Left ventricle myocardium inferior (tissue), 1 donor: Measurements from ENCODE around the gene SHC2. TPM values are rescaled to one million over a fixed set of nuclear protein-coding genes. Genes with fewer than 3 reads are reported as not detected.
"Not testable (repeated sequence)": the region's sequence is repeated elsewhere in the genome, so short reads cannot be mapped to it uniquely, and the experiment has no call there.

ENCODE experiments used
- DNase-seq: peaks from one replicate; pipeline ENCODE4 v3.0.0-alpha.2; 2020
- H3K27ac ChIP-seq: fragments of 200-600 bp; replicated peaks from 2 replicates; pipeline ENCODE4 v1.8.0; 2021
- H3K27me3 ChIP-seq: fragments of 200-600 bp; 2 replicates; pipeline ENCODE4 v1.8.0; 2021; ENCODE audit warnings: low read depth
- H3K36me3 ChIP-seq: fragments of 200-600 bp; 2 replicates; pipeline ENCODE4 v1.8.0; 2021
- H3K4me1 ChIP-seq: fragments of 200-600 bp; 2 replicates; pipeline ENCODE4 v1.8.0; 2021
- H3K4me3 ChIP-seq: fragments of 200-600 bp; 2 replicates; pipeline ENCODE4 v1.8.0; 2021; ENCODE audit warnings: mild to moderate bottlenecking, moderate library complexity
- H3K9me3 ChIP-seq: fragments of 200-600 bp; replicated peaks from 2 replicates; pipeline ENCODE4 v1.8.0; 2021
- intact Hi-C: fragments of 100-400 bp; cut with micrococcal nuclease; formaldehyde crosslinking; loops from one replicate; pipeline ENCODE4 v1.11.0; 2022
- total RNA-seq: library from RNA; stranded (reverse); fragmentation: NEBNext Ultra II Directional; extraction: Animal tissue kit (Norgen Biotek cat#: 25700); gene quantifications from one replicate; pipeline ENCODE4 v1.2.1, GENCODE V29; 2021
- TF ChIP-seq, protein P1 (sequence below): fragments of 200-600 bp; IDR thresholded peaks from 2 replicates; pipeline ENCODE4 v1.8.0; 2021; ENCODE audit warnings: antibody characterized with exemption, mild to moderate bottlenecking, borderline replicate concordance
- donor health status: DM: no; HTN: yes; CAD: no; lungs with severe emphysema.

The SHC2 gene
- total RNA-seq, 1 donor from 2014 or later, result 11.3 TPM

DNA sequence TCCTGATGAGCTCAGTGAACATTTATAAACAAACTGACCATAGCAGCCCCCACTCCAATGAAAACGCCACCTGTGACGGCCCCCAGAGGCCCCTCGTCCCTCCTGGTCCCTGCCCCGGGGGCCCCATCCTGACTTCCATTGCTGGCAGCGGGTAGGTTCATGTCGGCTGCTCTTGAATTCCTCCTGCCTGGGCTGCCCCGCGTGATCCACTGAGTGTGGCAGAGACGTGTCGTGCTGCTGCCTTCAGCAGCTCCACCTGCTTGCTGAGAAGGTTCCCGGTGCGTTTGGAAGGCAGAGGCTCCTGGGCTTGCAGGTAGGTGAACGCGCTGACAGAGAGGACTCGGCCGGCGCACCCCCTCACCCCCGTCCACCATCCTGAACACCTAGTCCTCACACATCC, 63.5 kb downstream of the SHC2 start:
- Histone ChIP-seq H3K27ac (no peak overlapping the region), H3K27me3 (peaks cover 40% of the 10 kb centered on the region), H3K4me1 (no peaks in the 10 kb centered on the region), H3K9me3 (no peaks in the 10 kb centered on the region), H3K4me3 (no peak overlapping the region), H3K36me3 (no peaks in the 10 kb centered on the region)
- TF ChIP-seq, protein P1, sequence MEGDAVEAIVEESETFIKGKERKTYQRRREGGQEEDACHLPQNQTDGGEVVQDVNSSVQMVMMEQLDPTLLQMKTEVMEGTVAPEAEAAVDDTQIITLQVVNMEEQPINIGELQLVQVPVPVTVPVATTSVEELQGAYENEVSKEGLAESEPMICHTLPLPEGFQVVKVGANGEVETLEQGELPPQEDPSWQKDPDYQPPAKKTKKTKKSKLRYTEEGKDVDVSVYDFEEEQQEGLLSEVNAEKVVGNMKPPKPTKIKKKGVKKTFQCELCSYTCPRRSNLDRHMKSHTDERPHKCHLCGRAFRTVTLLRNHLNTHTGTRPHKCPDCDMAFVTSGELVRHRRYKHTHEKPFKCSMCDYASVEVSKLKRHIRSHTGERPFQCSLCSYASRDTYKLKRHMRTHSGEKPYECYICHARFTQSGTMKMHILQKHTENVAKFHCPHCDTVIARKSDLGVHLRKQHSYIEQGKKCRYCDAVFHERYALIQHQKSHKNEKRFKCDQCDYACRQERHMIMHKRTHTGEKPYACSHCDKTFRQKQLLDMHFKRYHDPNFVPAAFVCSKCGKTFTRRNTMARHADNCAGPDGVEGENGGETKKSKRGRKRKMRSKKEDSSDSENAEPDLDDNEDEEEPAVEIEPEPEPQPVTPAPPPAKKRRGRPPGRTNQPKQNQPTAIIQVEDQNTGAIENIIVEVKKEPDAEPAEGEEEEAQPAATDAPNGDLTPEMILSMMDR, result no peak
- intact Hi-C loops, result no loop called here
- DNase-seq, result no peak

DNA sequence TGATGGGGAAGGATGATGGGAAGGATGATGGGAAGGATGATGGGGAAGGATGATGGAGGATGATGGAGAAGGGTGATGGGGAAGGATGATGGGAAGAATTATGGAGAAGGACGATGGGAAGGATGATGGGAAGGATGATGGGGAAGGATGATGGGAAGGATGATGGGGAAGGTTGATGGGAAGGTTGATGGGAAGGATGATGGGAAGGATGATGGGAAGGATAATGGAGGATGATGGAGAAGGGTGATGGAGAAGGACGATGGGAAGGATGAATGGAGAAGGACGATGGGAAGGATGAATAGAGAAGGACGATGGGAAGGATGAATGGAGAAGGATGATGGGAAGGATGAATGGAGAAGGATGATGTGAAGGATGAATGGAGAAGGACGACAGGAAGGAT, 65.4 kb downstream of the SHC2 start:
- Histone ChIP-seq H3K9me3 (no peaks in the 10 kb centered on the region), H3K36me3 (no peaks in the 10 kb centered on the region), H3K27me3 (peaks cover 28% of the 10 kb centered on the region), H3K4me1 (no peaks in the 10 kb centered on the region), H3K27ac (no peak overlapping the region), H3K4me3 (no peak overlapping the region)
- intact Hi-C loops, result no loop called here
- TF ChIP-seq, protein P1, result no peak
- DNase-seq, result no peak

DNA sequence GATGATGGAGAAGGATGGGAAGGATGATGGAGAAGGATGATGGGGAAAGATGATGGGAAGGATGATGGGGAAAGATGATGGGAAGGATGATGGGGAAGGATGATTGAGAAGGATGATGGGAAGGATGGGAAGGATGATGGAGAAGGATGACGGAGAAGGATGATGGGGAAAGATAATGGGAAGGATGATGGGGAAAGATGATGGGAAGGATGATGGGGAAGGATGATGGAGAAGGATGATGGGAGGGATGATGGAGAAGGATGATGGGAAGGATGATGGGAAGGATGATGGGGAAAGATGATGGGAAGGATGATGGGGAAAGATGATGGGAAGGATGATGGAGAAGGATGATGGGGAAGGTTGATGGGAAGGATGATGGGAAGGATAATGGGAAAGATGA, 66.0 kb downstream of the SHC2 start:
- peaks cover 34% of the 10 kb centered on the region for H3K27me3 ChIP-seq
- DNase-seq, H3K4me3 ChIP-seq, intact Hi-C loops, H3K9me3 ChIP-seq, H3K36me3 ChIP-seq, H3K27ac ChIP-seq, H3K4me1 ChIP-seq: not testable (repeated sequence)

DNA sequence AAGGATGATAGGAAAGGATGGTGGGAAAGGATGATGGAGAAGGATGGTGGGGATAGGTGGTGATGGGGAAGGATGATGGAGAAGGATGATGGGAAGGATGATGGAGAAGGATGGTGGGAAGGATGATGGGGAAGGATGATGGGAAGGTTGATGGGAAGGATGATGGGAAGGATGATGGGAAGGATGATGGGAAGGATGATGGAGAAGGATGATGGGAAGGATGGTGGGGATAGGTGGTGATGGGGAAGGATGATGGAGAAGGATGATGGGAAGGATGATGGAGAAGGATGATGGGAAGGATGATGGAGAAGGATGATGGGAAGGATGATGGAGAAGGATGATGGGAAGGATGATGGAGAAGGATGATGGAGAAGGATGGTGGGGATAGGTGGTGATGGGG, 67.3 kb downstream of the SHC2 start:
- H3K4me1 ChIP-seq, H3K9me3 ChIP-seq, H3K27ac ChIP-seq, DNase-seq, H3K4me3 ChIP-seq, intact Hi-C loops, H3K36me3 ChIP-seq: not testable (repeated sequence)
- H3K27me3 ChIP-seq, result peaks cover 37% of the 10 kb centered on the region

DNA sequence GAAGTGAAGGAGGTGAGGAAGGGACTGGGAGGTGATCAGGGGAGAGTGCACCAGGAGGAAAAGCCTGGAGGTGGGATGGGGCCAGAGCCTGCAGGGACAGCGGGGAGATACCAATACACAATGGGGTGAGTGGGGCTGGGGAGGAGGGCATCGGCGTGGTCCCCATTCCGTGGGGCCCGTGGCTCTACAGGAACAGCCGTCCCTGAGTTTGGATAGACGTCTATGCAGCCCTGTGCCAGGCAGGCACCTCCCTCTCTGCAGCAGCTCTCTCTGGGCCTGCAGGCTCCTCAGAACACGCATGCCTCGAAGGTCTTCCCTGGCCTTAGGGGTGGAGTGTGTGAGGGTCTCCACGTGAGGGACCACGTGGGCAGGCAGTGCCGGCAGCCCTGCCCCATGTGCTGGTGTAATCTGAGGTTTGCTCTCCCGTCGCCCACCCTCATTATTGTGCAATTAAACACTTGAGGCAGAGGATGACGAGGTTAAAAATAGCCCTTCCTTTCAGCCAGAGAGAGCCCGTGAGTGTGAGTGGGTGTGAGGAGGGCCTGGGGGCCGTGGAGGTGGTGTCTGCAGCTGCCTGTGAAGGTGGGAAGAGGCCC, 68.4 kb downstream of the SHC2 start:
- Histone ChIP-seq H3K27ac (no peak overlapping the region), H3K36me3 (no peaks in the 10 kb centered on the region), H3K27me3 (peaks cover 35% of the 10 kb centered on the region), H3K9me3 (no peaks in the 10 kb centered on the region), H3K4me3 (no peak overlapping the region), H3K4me1 (no peaks in the 10 kb centered on the region)
- no peak for DNase-seq
- TF ChIP-seq, protein P1, result no peak
- intact Hi-C loops, result no loop called here

DNA sequence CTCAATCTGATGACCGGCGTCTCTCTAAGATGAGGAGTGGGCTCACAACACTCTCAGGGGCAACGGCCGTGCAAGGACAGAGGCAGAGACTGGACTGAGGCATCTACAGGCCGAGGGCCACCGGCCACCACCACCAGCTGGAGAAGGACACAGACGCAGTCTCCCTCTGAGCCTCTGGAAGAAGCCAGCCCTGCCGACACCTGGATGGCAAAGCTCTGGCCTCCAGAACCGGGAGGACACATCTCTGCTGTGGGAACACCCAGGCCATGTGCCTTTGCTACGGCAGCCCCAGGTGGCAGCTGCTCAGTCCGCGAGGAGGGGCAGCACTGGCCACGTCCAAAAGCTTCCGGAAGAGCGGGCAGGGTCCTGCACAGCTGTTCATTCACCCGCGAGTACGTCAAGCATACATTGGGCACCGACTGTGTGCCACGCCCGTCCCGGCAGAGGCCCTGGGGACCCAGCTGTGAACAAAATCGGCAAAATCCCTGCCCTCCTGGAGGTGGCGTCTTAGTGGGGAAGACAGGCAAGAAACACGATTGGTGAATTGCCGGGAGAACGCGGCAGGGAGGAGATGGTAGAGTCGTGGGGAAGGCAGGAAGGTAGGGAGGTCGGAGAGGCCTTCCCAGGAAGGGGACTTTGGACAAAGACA, 69.0 kb downstream of the SHC2 start:
- Histone ChIP-seq H3K4me1 (no peaks in the 10 kb centered on the region), H3K4me3 (no peak overlapping the region), H3K36me3 (no peaks in the 10 kb centered on the region), H3K9me3 (no peaks in the 10 kb centered on the region), H3K27me3 (peaks cover 33% of the 10 kb centered on the region), H3K27ac (no peak overlapping the region)
- no peak for DNase-seq
- TF ChIP-seq, protein P1, result no peak
- intact Hi-C loops, result no loop called here
